Activated CD4-positive, alpha-beta T cell treated with anti-CD3 and anti-CD28 coated beads for 1 hour (primary cell): Measurements from ENCODE around the gene ALCAM.

Experiments
- DNase-seq: peaks from one replicate; pipeline ENCODE4 v3.0.0-alpha.2; 2020

The ALCAM gene

DNA sequence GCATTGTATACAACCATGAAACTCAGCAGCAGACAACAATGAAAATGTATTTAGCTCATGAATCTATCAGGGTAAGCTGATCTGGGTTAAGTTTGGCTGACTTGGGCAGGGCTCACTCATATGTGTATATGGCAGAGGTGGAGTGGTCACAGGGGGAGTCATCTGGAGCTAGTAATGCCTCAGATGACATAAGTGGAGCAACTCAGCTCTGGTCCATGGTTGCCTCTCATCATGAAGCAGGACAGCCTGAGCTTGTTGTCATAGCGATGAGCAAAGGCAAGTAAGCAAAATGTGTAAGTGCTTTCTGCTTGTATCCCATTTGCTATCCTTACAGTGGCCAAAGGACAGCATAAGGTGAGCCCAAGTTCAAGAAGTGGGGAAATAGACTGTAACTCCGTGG, 64.5 kb downstream of the ALCAM start:
- no peak for DNase-seq

DNA sequence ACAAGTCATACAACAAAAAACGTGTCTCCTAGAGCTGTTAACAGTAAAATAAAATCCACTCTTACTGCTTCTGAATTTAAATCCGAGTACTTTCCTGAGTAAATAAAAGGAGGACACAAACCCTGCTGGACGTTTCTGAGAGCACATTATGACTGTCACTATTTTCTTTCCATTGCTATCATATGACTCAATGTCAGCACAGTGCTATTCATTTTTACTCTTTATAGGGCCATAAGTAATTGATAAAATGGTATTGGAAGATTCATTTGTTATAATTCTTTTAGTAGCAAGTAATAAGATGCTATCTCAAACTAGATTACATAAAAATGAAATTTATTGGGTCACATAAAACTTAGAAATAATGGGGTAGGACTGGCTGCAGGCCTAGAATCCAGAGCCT, 68.6 kb downstream of the ALCAM start:
- no peak for DNase-seq

DNA sequence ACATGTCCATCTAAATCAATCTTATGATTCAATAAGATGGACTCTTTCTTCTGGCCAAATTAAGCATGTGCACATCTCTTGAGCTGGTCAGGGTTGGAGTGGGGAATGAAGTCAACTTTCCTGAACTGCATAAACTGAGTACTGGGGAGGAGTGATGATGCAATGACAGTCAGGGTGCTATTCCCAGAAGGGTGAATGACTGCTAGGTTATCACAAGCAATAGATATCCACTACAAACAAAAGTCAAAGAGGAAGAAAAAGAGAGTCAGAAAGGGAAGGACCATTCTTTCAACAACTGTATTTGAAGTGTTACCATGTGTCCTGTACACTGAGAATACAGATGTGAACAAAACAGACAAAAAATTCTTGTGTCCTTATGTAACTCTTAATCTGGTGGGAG, 70.0 kb downstream of the ALCAM start:
- DNase-seq, result no peak

DNA sequence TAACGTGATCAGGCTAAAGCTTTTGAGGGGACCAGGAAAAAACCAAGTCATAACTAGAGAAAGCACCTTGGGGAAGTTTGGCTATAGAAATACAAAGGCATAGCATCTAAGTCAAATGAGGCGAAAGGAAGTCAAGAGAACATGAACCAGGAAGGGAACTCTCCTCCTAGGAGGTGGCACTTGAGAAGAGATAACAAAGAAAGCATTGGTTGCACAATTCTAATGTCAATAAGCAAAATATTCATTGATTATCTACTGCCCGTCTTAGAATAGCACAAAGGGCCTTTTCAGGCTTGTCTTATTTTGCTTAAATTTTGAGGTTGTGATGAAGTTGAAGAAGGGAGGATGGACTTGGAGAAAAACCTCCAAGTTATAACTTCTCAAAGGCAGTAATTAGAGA, 73.4 kb downstream of the ALCAM start:
- DNase-seq, result no peak

DNA sequence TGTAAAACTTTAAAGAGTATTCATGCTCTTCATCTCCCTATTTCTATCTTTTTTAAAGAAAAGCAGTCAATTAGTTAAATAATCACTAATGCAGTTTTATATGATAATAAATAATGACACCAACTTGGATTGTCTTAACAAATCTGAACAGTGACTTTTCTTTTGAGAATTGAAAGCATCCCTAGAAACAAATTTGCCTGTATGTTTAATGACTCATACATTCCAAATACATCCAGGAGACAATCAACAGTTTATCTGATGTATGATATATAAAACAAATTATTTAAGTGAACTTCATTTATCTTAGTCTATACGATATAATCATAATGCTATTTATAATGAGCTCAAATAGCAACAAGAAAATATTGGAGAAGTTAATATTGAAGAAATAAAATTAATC, 78.0 kb downstream of the ALCAM start:
- no peak for DNase-seq

DNA sequence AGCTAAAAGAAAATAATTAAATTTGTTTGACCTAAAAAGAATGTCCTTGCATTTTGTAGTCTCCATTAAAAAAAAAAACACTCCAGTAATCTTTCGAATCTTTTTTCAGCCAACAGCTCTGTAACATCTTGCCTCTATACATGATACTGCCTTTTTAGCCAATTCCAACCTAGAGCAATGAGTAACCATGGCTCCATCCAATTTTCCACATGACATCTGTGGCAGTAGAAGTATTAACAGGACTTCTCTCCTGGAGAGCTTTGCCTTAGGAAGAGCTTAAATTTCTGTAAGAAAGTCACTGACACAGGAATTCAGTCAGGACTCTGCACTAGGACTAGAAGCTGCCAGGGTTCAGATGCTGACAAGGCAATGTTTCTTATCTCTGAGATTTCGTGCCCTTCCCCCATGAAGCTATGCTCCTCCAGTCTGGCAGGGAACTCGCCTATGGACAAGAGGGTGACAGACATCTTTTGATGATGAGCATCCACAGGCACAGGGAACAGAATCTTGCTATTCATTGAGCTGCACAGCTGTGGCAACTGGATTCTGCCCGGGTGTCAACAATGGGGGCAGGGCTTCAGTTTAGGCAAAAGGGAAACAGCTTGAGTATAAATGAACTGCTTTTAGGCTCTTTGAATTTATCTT, 81.8 kb downstream of the ALCAM start:
- DNase-seq, result no peak

DNA sequence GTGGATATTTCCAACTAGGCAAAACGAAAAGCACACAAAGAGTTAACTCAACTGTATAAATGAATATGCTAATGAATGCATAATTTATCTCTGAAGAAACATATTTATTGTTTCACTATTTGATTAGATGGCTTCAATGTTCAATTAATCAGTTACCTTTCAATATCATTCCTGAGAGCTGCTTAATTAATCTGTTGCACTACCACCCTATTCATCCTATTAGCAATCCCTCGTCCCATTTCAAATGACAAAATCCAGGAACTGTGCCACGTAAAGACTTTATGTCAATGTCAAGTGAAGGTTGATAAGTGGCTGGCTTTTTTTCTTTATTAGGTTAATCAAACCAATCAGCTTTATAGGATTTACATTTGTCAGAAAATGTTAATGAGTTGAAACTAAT, 82.7 kb downstream of the ALCAM start:
- DNase-seq, result no peak

DNA sequence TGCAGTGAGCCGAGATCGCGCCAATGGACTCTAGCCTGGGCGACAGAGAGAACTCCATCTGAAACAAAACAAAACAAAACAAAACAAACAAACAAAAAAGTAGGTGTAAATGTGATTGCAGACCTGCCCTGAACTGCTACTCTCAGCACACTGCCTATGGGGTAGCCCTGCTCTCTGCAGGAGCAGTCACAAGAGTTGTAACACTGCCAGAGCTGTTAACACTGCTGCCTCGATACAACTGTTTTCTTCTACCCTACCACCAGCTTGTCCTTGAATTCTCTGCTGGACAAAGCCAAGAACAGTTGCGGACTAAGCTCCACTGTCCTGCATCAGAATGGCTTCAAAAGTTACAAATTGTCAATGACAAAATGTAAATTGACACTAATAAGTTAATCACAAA, 89.3 kb downstream of the ALCAM start:
- no peak for DNase-seq

DNA sequence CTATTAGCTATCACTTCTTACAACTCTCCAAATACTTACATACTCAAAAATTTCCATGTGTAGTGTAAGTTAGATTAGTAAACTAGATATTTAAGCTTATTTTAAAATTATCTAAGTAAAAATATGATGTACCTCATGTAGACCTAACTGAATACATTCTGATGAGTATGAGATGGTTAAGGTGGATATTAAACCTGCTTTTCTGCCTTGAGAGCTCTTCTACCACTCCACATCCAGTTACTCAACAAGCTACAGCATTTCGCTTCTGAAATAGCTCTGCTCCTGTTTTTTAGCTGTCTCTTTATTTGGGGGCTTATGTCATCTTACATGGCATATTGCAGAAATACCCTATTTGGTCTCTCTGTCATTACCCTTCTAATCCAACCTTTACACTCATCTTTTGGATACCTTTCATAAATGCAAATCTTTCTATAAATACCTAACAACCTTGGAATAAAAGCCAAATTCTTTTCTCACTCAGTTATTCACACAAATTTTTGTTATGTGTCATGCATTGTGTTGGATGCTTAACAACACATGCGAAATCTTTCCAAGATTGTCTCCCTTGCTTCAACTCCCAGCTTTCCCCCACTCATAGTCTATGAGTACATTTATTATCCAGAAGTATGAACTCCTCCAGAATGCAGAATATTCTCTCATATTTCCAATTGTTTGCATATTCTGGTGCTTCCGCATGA, 92.0 kb downstream of the ALCAM start:
- DNase-seq, result no peak

DNA sequence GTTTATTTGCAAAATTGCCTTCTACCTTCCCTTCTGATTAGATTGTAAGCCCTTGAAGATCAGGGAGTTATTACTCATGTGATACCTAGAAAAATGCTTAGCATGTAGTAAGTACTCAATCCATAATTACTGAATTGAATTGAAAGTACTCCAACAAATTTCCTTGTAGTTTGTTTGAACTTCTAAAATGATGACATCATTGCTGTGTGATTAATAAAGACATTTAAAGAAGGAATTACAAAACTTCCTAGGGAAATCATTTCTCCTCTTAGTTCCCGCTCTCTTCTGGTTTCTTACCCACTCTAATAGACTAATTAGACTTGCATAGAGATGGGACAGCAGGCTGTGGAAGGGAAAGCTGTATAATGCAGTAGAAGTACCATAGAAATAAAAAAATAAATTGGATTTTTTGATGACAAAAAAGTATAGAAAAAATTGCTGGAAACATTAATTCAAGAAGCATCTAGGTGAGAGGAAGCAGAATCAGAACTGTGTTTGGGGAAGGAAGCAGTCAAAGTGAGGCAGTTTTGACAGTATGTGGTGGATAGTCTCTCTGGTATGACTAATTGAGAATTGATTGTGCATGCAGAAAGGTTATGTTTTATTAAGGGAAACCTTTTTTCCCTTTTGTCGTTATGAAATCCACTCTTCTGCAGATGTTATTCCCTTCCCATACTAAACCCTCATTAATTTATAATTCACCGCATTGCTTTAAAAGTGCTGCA, 93.0 kb downstream of the ALCAM start:
- no peak for DNase-seq

DNA sequence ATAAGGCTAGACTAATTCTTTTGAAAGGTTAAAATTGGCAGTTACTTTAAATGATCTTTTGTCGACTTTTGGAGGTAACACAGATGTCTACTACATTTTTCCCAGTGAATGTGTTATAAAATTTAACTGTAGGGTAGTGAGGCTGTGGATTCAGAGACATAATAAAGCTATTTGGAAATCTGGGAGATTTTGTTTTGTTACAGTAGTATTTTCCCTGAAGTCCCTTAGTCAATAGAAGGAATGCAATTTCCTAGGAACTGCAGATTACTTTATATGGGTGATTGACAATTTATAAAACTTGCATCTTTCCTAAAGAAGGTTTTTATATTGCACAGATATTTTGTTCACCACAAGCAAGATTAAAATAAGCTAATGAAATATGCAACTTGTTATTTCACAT, 96.9 kb downstream of the ALCAM start:
- no peak for DNase-seq

DNA sequence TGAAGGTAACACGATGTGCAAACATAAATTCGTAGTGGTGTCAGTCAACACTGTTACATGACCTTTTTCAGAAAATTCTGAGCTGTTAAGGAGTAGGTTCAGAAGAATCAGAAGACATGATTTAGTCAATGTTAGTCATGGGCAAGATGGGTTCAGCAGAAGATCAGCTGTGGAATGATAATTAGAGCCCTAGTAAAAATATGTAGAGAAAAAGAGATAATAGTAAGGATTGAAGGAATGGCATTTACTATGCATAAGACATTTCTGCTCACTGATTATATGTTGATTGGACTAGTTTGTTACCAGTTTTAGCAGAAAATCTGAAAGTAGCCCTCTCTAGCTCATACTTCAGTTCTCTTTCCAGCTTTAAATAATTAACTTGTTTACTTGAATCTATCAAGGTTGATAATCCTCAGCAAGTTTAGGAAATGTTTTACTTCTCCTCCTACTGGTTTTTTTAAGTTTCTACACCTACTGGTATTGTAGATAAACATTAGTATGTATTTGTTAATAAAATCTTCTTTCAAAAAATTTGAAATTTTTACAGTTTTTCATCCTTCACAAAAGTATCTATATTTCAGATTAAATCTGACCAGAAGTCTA, 98.6 kb downstream of the ALCAM start:
- DNase-seq, result no peak

DNA sequence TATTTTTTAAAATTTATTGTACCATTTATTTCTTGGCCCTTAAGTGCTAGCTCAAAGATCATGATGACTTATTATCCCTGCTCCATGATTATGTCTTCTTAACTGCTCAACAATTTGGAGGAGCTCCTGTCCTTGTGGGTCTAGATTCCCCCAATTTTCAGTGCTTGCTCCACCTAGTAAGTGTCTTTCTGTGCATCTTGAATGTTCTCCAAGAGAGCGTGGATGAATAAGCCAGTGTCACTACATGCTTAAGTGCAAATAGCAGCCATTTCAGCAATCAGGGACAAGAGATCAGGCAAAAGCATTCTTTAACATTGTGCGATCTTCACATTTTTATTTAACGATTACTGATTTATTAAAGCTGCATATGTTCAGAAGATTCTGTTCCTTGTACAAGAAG, 99.4 kb downstream of the ALCAM start:
- DNase-seq, result no peak

DNA sequence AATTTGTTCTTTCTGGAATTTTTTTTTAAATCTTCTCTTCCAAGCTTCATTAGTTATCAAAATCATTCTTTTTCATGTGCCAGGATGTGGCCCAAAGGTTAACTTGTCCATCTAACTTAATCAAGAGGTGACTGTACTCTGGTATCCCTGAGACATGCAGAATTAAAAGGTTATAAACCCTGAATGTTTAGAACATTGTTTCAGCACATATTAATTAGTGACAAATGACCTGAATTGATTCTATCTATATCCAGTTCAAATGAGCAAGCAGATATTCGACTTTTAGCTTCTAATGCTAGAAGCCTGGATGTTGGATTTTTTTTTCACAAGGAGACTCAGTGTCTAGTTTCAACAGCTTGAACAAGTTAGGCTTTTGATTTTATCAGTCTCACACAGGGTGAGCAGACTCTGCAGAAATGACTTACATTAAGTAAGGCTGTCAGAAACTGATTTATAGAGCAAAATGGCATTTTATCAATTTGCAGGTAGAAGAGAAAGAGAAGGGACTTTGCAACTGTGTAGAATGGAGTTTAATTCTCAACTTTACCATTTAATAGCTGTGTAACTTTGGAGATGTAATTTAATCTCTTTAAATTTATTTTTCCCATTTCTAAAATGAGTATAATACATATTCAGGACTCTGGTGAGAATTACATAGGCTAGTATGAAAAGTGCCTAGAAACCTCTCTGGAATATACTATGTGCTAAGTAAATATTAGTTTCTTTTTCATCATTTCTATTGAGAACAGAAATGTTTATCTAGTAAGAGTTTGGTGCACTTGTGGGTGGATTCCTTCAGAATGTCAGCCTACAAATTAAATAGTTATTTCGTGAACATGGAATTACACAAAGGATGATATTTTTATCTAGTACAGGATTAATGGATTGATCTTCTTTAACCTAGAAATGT, 100.0 kb downstream of the ALCAM start:
- no peak for DNase-seq

DNA sequence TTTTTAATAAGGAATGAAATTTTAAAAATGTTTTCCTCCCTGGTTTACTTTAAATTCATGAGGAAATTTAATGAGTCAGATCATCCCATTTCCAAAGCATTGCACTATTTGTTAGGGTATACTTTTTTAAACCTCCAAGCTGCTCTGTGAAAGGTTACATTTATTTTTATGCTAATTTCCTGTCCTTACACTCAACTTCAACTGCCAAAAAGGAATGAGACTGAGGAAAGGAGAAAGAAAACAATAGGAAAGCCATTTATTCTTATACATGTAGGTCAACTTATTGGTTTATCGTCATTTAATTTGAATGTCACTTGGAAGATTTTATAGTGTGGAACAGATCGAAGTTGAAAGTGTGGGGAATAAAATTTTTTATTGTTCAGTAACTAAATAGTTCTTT, 104.1 kb downstream of the ALCAM start:
- DNase-seq, result no peak

DNA sequence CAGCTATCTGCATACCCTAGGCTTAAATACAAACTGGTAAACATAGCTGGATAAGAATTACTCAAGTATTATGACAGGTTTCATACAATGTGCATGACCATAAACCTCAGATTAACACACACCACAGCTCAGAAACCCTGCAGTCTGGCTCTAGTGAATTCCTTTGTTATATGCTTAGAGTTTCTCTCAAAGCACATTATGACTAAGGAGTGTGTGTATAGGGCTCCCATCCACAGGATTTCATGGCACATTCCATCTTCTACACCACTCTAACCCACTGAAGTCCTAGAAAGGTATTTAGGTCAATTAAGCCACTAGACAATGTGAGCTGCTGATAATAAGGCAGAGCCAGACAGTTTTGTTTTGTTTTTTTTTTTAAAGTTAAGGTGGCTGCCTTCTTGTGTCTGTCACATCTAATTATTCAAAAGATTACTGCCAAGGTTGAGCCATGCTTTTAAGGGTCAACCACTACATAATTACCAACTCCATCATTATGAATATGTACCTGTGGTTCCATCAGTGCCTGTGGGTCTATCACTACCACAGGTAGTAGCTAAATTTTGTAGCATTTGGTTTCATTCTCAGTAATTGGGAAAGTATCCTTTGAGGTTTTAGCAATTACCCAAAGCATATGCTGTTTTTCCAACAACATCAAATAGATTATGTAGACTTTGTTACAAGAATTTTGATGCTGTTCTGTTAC, 107.0 kb downstream of the ALCAM start:
- no peak for DNase-seq

DNA sequence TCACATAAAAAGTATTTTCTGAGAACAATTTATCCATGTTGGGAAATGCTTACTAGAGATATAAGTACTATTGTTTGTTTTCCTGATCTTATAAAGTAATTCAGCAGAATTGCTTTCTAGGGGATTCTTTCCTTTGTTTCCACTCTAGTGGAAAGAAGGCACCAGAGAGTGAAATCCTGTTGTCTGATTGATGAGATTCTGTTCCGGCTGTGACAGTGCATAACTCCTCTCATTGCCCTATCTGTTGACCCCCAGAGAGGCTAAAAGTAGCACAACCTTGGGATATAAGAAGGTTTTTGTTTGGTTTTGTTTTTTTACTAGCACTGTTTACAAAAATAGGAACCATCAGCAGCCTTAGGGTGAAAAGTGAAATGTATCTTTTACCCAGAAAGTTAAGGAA, 114.1 kb downstream of the ALCAM start:
- no peak for DNase-seq

DNA sequence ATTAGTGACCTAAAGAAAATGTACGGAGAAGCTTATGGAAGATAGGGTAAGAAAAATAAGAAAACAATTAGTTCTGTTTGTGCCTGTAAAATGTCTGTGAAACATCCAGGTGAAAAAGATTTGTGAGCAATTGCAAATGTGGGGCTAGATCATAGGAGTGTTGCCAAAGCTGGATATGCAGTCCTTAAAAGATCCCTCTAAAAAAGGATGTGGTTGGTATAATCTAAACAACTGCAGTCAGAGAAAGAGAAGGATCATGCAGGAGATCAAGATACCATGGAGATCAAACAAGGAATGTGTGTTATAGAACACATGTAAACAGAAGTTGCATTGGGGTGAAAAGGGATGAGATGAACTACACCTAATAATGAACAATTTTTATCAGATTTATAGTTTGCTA, 116.8 kb downstream of the ALCAM start:
- DNase-seq, result no peak

DNA sequence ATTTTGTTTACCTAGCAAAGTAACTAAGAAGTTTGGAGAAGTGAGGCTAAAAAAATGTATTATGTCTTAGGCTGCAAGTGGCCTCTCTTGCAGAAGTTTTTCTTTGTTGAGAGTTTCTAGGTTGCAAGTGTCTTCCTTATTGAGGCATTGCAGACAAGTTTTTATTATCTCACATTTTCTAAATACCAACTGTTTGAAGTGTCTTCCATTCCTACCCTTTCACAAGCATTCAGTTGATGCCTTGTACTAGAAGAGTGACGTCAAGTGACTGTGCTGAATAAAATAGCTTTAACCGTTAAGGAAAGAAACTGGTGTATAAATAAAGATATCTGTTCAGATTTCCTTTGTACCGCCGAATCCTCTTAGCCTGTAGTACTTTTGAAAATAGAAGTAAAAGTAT, 123.3 kb downstream of the ALCAM start:
- DNase-seq, result no peak

DNA sequence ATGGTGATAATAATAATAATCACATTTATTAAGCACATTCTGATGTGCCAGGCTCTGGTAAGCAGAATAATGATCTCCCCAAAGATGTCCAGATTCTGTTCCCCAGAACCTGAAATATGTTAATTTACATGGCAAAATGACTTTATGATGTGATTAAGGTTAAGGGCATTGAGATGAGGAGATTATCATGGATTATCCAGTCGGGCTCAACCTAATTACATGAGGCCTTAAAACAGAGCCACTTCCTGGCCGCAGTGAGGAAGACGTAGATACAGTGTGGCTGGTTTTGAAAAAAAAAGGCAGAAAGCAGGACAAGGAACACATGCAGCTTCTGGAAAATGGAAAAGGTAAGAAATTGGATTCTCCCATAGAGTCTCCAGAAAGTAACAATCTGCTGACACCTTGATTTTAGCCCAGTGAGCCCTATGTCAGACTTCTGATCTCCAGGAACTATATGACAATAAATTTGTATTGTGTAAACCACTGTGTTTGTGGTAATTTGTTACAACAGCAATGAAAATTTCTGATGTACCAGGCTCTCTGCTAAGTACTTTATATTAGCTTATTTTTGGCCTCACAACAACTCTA, 126.7 kb downstream of the ALCAM start:
- no peak for DNase-seq

DNA sequence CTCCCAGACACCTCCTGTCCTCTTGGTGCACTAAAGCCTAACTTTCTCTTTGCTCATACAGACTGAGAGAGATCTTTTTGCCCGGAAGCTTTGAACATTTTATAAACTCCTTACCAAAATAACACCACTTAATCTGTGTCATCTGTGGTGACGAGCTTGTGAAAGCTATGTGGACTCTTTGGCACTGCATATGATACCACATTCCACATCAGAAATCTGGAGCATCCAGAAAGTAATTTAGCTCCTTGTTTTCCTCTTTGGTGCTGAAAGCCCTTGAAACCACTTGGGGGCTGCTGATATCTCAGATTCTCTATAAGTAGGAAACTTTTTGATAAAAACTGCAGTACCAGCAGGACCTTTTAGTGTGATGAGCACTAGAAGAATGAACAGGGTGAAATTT, 128.3 kb downstream of the ALCAM start:
- DNase-seq, result no peak

DNA sequence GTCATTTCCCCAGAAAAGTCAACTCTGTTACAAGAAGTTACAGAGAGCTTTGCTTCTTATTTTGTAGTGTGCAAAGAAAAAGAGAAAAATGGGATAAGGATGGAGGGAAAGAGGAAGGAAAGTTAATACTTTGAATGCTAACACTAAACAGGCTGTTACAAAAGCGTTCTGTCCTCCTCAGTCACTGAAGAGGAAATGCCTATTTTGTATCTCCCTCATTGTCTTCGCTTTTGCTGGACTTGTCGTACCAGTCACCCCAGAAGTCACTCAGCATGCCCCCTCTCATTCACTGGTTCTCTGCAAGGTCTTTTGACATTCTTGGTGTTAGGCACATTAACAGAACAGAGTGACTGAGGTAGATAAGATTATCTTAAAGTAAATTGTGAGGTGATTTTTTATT, 129.6 kb downstream of the ALCAM start:
- no peak for DNase-seq
